Activated B cell treated with CpG ODN at 0.5 μM for 24 hours (primary cell): ENCODE measurements around the gene RNF135. TPM values are rescaled to one million over a fixed set of nuclear protein-coding genes. Genes with fewer than 3 reads are reported as not detected.

ENCODE experiments used
- ATAC-seq: fragments of 200-7000 bp; cut with Tn5 transposase; one replicate; pipeline ENCODE4 v1.10.0; 2021; ENCODE audit warnings: low read depth, mild to moderate bottlenecking, moderate library complexity
- CTCF ChIA-PET: fragments of 350-600 bp; sonication (Branson Sonifier 250); formaldehyde crosslinking; loops from one replicate; lab custom pipeline; 2021; ENCODE audit warnings: antibody characterized with exemption; lab: Charles Lee
- POLR2A ChIA-PET: fragments of 350-600 bp; sonication (Branson Sonifier 250); formaldehyde crosslinking; loops from one replicate; lab custom pipeline; 2021; ENCODE audit warnings: antibody characterized with exemption; lab: Charles Lee
- DNase-seq: peaks from one replicate; pipeline ENCODE4 v3.0.0; 2022
- H3K27ac Mint-ChIP-seq: one replicate; pipeline ENCODE4 v1.8.0; 2020; ENCODE audit warnings: mixed read lengths
- H3K27me3 Mint-ChIP-seq: one replicate; pipeline ENCODE4 v1.8.0; 2021; ENCODE audit warnings: mixed read lengths
- H3K36me3 Mint-ChIP-seq: one replicate; pipeline ENCODE4 v1.8.0; 2021; ENCODE audit warnings: low read depth, mixed read lengths
- H3K4me1 Mint-ChIP-seq: one replicate; pipeline ENCODE4 v1.8.0; 2021; ENCODE audit warnings: mixed read lengths
- H3K4me3 Mint-ChIP-seq: one replicate; pipeline ENCODE4 v1.8.0; 2020; ENCODE audit warnings: mild to moderate bottlenecking, mixed read lengths
- H3K9me3 Mint-ChIP-seq: one replicate; pipeline ENCODE4 v1.8.0; 2020; ENCODE audit warnings: mixed read lengths
- CTCF ChIP-seq: fragments of 200-600 bp; IDR thresholded peaks from one replicate; pipeline ENCODE4 v1.8.0; 2022; ENCODE audit warnings: antibody characterized with exemption, mild to moderate bottlenecking
- intact Hi-C: fragments of 100-400 bp; cut with micrococcal nuclease; formaldehyde crosslinking; loops from one replicate; pipeline ENCODE4 v1.15.1; 2024
- total RNA-seq: library from RNA; stranded (reverse); gene quantifications from 2 replicates; pipeline ENCODE4 v1.2.3, GENCODE V29; 2022

RNF135 gene
- total RNA-seq, result 16.7 and 18.5 TPM in 2 replicates

GRCh38 chr17:30970831-30971567 is at the start of gene RNF135:
RNF135 (plus strand) TSS chr17:30971039; CDS start chr17:30971074, 35 bp downstream.
- CTCF ChIA-PET, result interaction anchor here (1.1 to 1.6 kb wide), 3 partner anchors 11 to 64 kb away, joined by 3 to 5 read pairs (median 3); partner anchors contain the start of gene TEFM
- ATAC-seq, result peak; percentile 67
- peak within 1 kb of the TSS; percentile 97 for H3K4me3 Mint-ChIP-seq
- peak; percentile 74 for DNase-seq
- TF ChIP-seq CTCF, result no peak
- peak within 1 kb of the TSS; percentile 98 for H3K27ac Mint-ChIP-seq
- no peaks in the 10 kb centered on the region for H3K27me3 Mint-ChIP-seq
- peaks cover 65% of the 10 kb centered on the region for H3K4me1 Mint-ChIP-seq
- H3K36me3 Mint-ChIP-seq, result peaks cover 18% of the 10 kb centered on the region
- intact Hi-C loops, result loop anchor here (1.0 to 5.0 kb wide), 7 partner anchors 10 to 336 kb away; partner anchors contain the start of genes ATAD5 and TEFM
- POLR2A ChIA-PET, result interaction anchor here (0.5 to 5.7 kb wide), 18 partner anchors 11 to 168 kb away, joined by 3 to 121 read pairs (median 8); partner anchors contain the start of genes ADAP2, CRLF3 and TEFM
- peaks cover 2% of the 10 kb centered on the region for H3K9me3 Mint-ChIP-seq

- Mint-ChIP-seq H3K9me3 (no peaks in the 10 kb centered on the region), H3K36me3 (peaks cover 5% of the 10 kb centered on the region), H3K27ac (peak within 1 kb of the TSS; percentile 77), H3K4me1 (peaks cover 23% of the 10 kb centered on the region), H3K4me3 (peak within 1 kb of the TSS; percentile 93), H3K27me3 (peaks cover 1% of the 10 kb centered on the region)
- intact Hi-C loops, result loop anchor here (1.0 to 5.0 kb wide), 5 partner anchors 15 to 91 kb away; partner anchors contain the start of genes ATAD5 and TEFM
- ATAC-seq, result peak; percentile 73
- no peak for TF ChIP-seq CTCF
- ChIA-PET CTCF (no interaction called here), POLR2A (interaction anchor here (0.9 to 4.0 kb wide), 8 partner anchors 10 to 87 kb away, joined by 3 to 44 read pairs (median 10); partner anchors contain the start of gene RNF135)
- DNase-seq, result peak; percentile 53
Measured at GRCh38 chr17:30921544-30922196, 49.2 kb upstream of the RNF135 start, which contains the start of gene ADAP2. ADAP2 (plus strand) TSS chr17:30921945; CDS start chr17:30922015, 70 bp downstream.

GRCh38 chr17:30922235-30923030 is 48.4 kb upstream of the RNF135 start:
- CTCF ChIA-PET, result no interaction called here
- TF ChIP-seq CTCF, result no peak
- DNase-seq (peak; percentile 48), ATAC-seq (peak; percentile 46)
- Mint-ChIP-seq H3K4me3 (peak overlapping the region; percentile 88), H3K9me3 (no peaks in the 10 kb centered on the region), H3K27me3 (peaks cover 1% of the 10 kb centered on the region), H3K27ac (peak overlapping the region; percentile 61), H3K36me3 (peaks cover 10% of the 10 kb centered on the region), H3K4me1 (peaks cover 26% of the 10 kb centered on the region)
- intact Hi-C loops, result loop anchor here (1.0 to 5.0 kb wide), 3 partner anchors 39 to 85 kb away; no protein-coding TSS in a partner anchor
- POLR2A ChIA-PET, result interaction anchor here (0.6 to 4.0 kb wide), 10 partner anchors 9 to 415 kb away, joined by 3 to 44 read pairs (median 5); partner anchors contain the start of gene RNF135

GRCh38 chr17:30924341-30924740 is 46.5 kb upstream of the RNF135 start:
- Mint-ChIP-seq H3K4me1 (peaks cover 26% of the 10 kb centered on the region), H3K27ac (no peak overlapping the region), H3K36me3 (peaks cover 11% of the 10 kb centered on the region), H3K27me3 (peaks cover 1% of the 10 kb centered on the region), H3K4me3 (no peak overlapping the region), H3K9me3 (no peaks in the 10 kb centered on the region)
- TF ChIP-seq CTCF, result no peak
- POLR2A ChIA-PET, result interaction anchor here (0.7 to 4.0 kb wide), 3 partner anchors 26 to 47 kb away, joined by 3 to 44 read pairs (median 3); partner anchors contain the start of gene RNF135
- DNase-seq (no peak), ATAC-seq (no peak)
- intact Hi-C loops, result loop anchor here (5.0 kb wide), 1 partner anchor 83 kb away; no protein-coding TSS in a partner anchor
- CTCF ChIA-PET, result no interaction called here
